ENCODE data around the gene RNPEPL1.

The RNPEPL1 gene

GRCh38 chr2:240597054-240597418 lies 28.8 kb downstream of the RNPEPL1 start:
- no peak overlapping the region for H2BK120ac ChIP-seq (ENCODE audit: low read depth, low read length)
- H4K8ac ChIP-seq (ENCODE audit: low read length), result no peak overlapping the region
- H2AFZ ChIP-seq (ENCODE audit: low read depth, low read length), result no peak overlapping the region
- H3K4me3 ChIP-seq (ENCODE audit: insufficient read depth in 1 of 2, low read depth in 1 of 2, low read length in 2 of 2), result no peak overlapping the region
- no peak overlapping the region for H3K9ac ChIP-seq (ENCODE audit: low read length)
- H3K4me2 ChIP-seq (ENCODE audit: low read length, poor library complexity, severe bottlenecking), result no peak overlapping the region
- H4K91ac ChIP-seq (ENCODE audit: low read length), result no peak overlapping the region
- WGBS, result 96% methylated on average over 8 of the region's 10 CpGs
- no peak overlapping the region for H3K4ac ChIP-seq (ENCODE audit: low read depth in 1 of 2, low read length in 2 of 2)
- no peak overlapping the region for H2BK12ac ChIP-seq (ENCODE audit: low read length in 2 of 2)
- H3K18ac ChIP-seq (ENCODE audit: low read depth in 1 of 2, low read length in 2 of 2), result no peak overlapping the region
- H3K4me1 ChIP-seq (ENCODE audit: control insufficient read depth, insufficient read depth, low read depth, low read length), result peaks cover 1% of the 10 kb centered on the region
- H3K9me3 ChIP-seq (ENCODE audit: control insufficient read depth, low read length), result no peaks in the 10 kb centered on the region
- H3K79me1 ChIP-seq (replicated peaks; ENCODE audit: low read length, poor library complexity, severe bottlenecking), result peaks cover 53% of the 10 kb centered on the region
- no peak overlapping the region for H3K23ac ChIP-seq (ENCODE audit: low read length in 2 of 2)
- no peaks in the 10 kb centered on the region for H3K27me3 ChIP-seq (ENCODE audit: control insufficient read depth in 1 of 2, insufficient read depth in 1 of 2, low read length in 2 of 2)
- H2BK15ac ChIP-seq (ENCODE audit: low read depth, poor library complexity, severe bottlenecking), result no peak overlapping the region
- peaks cover 34 to 94% of the 10 kb centered on the region in 2 experiments for H3K36me3 ChIP-seq (ENCODE audit: control insufficient read depth in 1 of 2, insufficient read depth in 2 of 2, low read depth in 1 of 2, low read length in 2 of 2)
- no peak overlapping the region for H3K14ac ChIP-seq (ENCODE audit: low read length in 2 of 2)
- no peak overlapping the region for H2BK5ac ChIP-seq (ENCODE audit: low read depth, low read length, poor library complexity, severe bottlenecking)
- no peak overlapping the region for H3K27ac ChIP-seq (ENCODE audit: low read length, poor library complexity, severe bottlenecking)
- H2AK5ac ChIP-seq (ENCODE audit: low read length, severe bottlenecking), result no peak overlapping the region
- no peak for DNase-seq

DNA sequence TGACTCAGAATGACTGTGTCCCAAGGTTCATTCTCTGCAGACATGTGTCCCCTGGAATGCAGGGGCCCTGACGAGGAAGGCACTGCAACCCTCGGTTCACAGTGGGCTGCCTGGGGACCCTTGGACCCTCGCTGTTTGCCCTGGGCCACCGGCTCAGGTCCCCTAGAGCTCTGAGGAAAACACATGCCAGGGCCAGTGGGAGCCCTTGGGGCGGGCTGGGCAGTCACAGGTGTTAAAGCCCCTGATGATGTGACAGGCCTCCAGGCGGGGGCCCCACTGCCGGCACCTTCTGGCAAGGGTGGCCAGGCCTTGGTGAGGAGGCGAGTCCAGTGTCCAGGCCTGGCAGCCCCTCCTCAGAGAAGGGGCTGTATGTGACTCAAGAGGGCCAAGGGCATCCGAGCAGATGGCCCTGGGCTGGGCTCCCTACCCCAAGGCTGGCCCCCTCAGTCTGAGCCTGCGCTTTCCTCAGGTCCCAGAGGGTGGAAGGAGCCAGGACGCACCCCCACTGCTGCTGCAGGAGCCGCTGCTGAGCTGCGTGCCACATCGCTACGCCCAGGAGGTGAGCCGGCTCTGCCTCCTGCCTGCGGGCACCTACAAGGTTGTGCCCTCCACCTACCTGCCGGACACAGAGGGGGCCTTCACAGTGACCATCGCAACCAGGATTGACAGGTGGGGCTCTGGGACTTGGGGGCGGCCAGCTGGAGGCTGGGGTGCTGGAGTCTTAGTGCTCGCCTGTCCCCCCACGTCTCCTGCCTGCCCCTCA lies 29.3 kb downstream of the RNPEPL1 start:
- H2BK5ac ChIP-seq (ENCODE audit: low read depth, low read length, poor library complexity, severe bottlenecking), result no peak overlapping the region
- no peak overlapping the region for H3K4me3 ChIP-seq (ENCODE audit: insufficient read depth in 1 of 2, low read depth in 1 of 2, low read length in 2 of 2)
- no peak overlapping the region for H3K4me2 ChIP-seq (ENCODE audit: low read length, poor library complexity, severe bottlenecking)
- H3K27ac ChIP-seq (ENCODE audit: low read length, poor library complexity, severe bottlenecking), result no peak overlapping the region
- DNase-seq, result no peak
- no peak overlapping the region for H3K14ac ChIP-seq (ENCODE audit: low read length in 2 of 2)
- H3K79me1 ChIP-seq (replicated peaks; ENCODE audit: low read length, poor library complexity, severe bottlenecking), result peaks cover 48% of the 10 kb centered on the region
- H3K9me3 ChIP-seq (ENCODE audit: control insufficient read depth, low read length), result no peaks in the 10 kb centered on the region
- 94% methylated on average over 20 of the region's 22 CpGs for WGBS
- H4K91ac ChIP-seq (ENCODE audit: low read length), result no peak overlapping the region
- H3K4me1 ChIP-seq (ENCODE audit: control insufficient read depth, insufficient read depth, low read depth, low read length), result peaks cover 1% of the 10 kb centered on the region
- H3K9ac ChIP-seq (ENCODE audit: low read length), result no peak overlapping the region
- H3K36me3 ChIP-seq (ENCODE audit: control insufficient read depth in 1 of 2, insufficient read depth in 2 of 2, low read depth in 1 of 2, low read length in 2 of 2), result peaks cover 28 to 94% of the 10 kb centered on the region in 2 experiments
- no peak overlapping the region for H2BK15ac ChIP-seq (ENCODE audit: low read depth, poor library complexity, severe bottlenecking)
- H3K27me3 ChIP-seq (ENCODE audit: control insufficient read depth in 1 of 2, insufficient read depth in 1 of 2, low read length in 2 of 2), result no peaks in the 10 kb centered on the region
- H2AFZ ChIP-seq (ENCODE audit: low read depth, low read length), result no peak overlapping the region
- no peak overlapping the region for H3K4ac ChIP-seq (ENCODE audit: low read depth in 1 of 2, low read length in 2 of 2)
- H4K8ac ChIP-seq (ENCODE audit: low read length), result no peak overlapping the region
- H2AK5ac ChIP-seq (ENCODE audit: low read length, severe bottlenecking), result no peak overlapping the region
- no peak overlapping the region for H2BK12ac ChIP-seq (ENCODE audit: low read length in 2 of 2)
- H2BK120ac ChIP-seq (ENCODE audit: low read depth, low read length), result no peak overlapping the region
- no peak overlapping the region for H3K23ac ChIP-seq (ENCODE audit: low read length in 2 of 2)
- no peak overlapping the region for H3K18ac ChIP-seq (ENCODE audit: low read depth in 1 of 2, low read length in 2 of 2)

- Histone ChIP-seq H3K27ac (ENCODE audit: low read length, poor library complexity, severe bottlenecking) (no peak overlapping the region), H2BK5ac (ENCODE audit: low read depth, low read length, poor library complexity, severe bottlenecking) (no peak overlapping the region), H3K9me3 (ENCODE audit: control insufficient read depth, low read length) (no peaks in the 10 kb centered on the region), H2AFZ (ENCODE audit: low read depth, low read length) (no peak overlapping the region), H2BK12ac (ENCODE audit: low read length in 2 of 2) (no peak overlapping the region), H3K4me2 (ENCODE audit: low read length, poor library complexity, severe bottlenecking) (no peak overlapping the region), H3K36me3 (ENCODE audit: control insufficient read depth in 1 of 2, insufficient read depth in 2 of 2, low read depth in 1 of 2, low read length in 2 of 2) (peaks cover 23 to 95% of the 10 kb centered on the region in 2 experiments), H3K79me1 (replicated peaks; ENCODE audit: low read length, poor library complexity, severe bottlenecking) (peaks cover 42% of the 10 kb centered on the region), H3K27me3 (ENCODE audit: control insufficient read depth in 1 of 2, insufficient read depth in 1 of 2, low read length in 2 of 2) (no peaks in the 10 kb centered on the region), H3K18ac (ENCODE audit: low read depth in 1 of 2, low read length in 2 of 2) (no peak overlapping the region), H3K4me1 (ENCODE audit: control insufficient read depth, insufficient read depth, low read depth, low read length) (peaks cover 1% of the 10 kb centered on the region), H3K4ac (ENCODE audit: low read depth in 1 of 2, low read length in 2 of 2) (no peak overlapping the region), H4K91ac (ENCODE audit: low read length) (no peak overlapping the region), H2BK15ac (ENCODE audit: low read depth, poor library complexity, severe bottlenecking) (no peak overlapping the region), H3K14ac (ENCODE audit: low read length in 2 of 2) (no peak overlapping the region), H3K4me3 (ENCODE audit: insufficient read depth in 1 of 2, low read depth in 1 of 2, low read length in 2 of 2) (no peak overlapping the region), H3K23ac (ENCODE audit: low read length in 2 of 2) (no peak overlapping the region), H3K9ac (ENCODE audit: low read length) (no peak overlapping the region), H4K8ac (ENCODE audit: low read length) (no peak overlapping the region), H2AK5ac (ENCODE audit: low read length, severe bottlenecking) (no peak overlapping the region), H2BK120ac (ENCODE audit: low read depth, low read length) (no peak overlapping the region)
- DNase-seq, result no peak
- 96% methylated on average over 17 of the region's 17 CpGs for WGBS
Observed at GRCh38 chr2:240598311-240598911, 30.1 kb downstream of the RNPEPL1 start.

DNA sequence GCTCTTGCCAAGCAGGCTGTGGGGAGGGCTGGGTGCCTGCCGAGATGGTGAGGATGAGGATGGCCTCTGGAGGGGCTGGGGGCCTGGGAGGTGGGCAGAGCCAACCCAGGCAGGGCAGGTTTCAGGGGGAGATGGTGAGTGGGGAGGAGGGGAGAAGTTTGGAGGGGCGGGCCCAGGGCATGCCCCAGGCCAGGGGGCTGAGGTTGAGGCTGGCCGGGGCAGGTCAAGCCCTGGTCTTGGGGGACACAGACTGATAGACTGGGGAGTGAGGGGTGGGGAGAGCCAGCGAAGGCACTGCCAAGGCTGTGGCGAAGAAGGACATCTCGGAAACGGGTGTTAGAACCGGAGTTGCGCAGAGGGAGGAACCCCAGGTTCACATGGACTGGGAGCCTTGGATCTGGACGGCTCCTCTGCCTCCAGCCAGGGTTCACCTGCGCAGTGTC lies 30.9 kb downstream of the RNPEPL1 start:
- Histone ChIP-seq H4K8ac (ENCODE audit: low read length) (no peak overlapping the region), H3K4me1 (ENCODE audit: control insufficient read depth, insufficient read depth, low read depth, low read length) (peaks cover 6% of the 10 kb centered on the region), H3K9ac (ENCODE audit: low read length) (no peak overlapping the region), H3K27ac (ENCODE audit: low read length, poor library complexity, severe bottlenecking) (no peak overlapping the region), H3K23ac (ENCODE audit: low read length in 2 of 2) (no peak overlapping the region), H2BK12ac (ENCODE audit: low read length in 2 of 2) (no peak overlapping the region), H3K4me2 (ENCODE audit: low read length, poor library complexity, severe bottlenecking) (no peak overlapping the region), H3K18ac (ENCODE audit: low read depth in 1 of 2, low read length in 2 of 2) (no peak overlapping the region), H3K27me3 (ENCODE audit: control insufficient read depth in 1 of 2, insufficient read depth in 1 of 2, low read length in 2 of 2) (no peaks in the 10 kb centered on the region), H3K36me3 (ENCODE audit: control insufficient read depth in 1 of 2, insufficient read depth in 2 of 2, low read depth in 1 of 2, low read length in 2 of 2) (peaks cover 21 to 90% of the 10 kb centered on the region in 2 experiments), H2BK120ac (ENCODE audit: low read depth, low read length) (no peak overlapping the region), H3K4me3 (ENCODE audit: insufficient read depth in 1 of 2, low read depth in 1 of 2, low read length in 2 of 2) (no peak overlapping the region), H3K9me3 (ENCODE audit: control insufficient read depth, low read length) (no peaks in the 10 kb centered on the region), H3K79me1 (replicated peaks; ENCODE audit: low read length, poor library complexity, severe bottlenecking) (peaks cover 34% of the 10 kb centered on the region), H2AK5ac (ENCODE audit: low read length, severe bottlenecking) (no peak overlapping the region), H2BK15ac (ENCODE audit: low read depth, poor library complexity, severe bottlenecking) (no peak overlapping the region), H3K14ac (ENCODE audit: low read length in 2 of 2) (no peak overlapping the region), H4K91ac (ENCODE audit: low read length) (no peak overlapping the region), H2AFZ (ENCODE audit: low read depth, low read length) (no peak overlapping the region), H2BK5ac (ENCODE audit: low read depth, low read length, poor library complexity, severe bottlenecking) (no peak overlapping the region), H3K4ac (ENCODE audit: low read depth in 1 of 2, low read length in 2 of 2) (no peak overlapping the region)
- DNase-seq, result no peak
- 98% methylated on average over 11 of the region's 11 CpGs for WGBS
